HepG2 (cell line): ENCODE data around the gene GNPDA1. TPM values are rescaled to one million over a fixed set of nuclear protein-coding genes. Genes with fewer than 3 reads are reported as not detected.

Source experiments
- ATAC-seq: fragments of 200-7000 bp; cut with Tn5 transposase; 3 replicates; pipeline ENCODE4 v1.9.1; 2020; ENCODE audit warnings: mild to moderate bottlenecking, moderate library complexity
- BruUV-seq: library from RNA; stranded (reverse); fragments of 400-500 nt; replicated peaks from 2 replicates; lab custom pipeline; 2021; lab: Mats Ljungman, UMichigan
- CTCF ChIA-PET: fragments of 300-600 bp; formaldehyde crosslinking; extraction: SDS; loops from one replicate; lab custom pipeline; 2021; ENCODE audit warnings: low total read pairs, inconsistent platforms, low intra/inter-chr PET ratio; lab: Yijun Ruan, JAX
- POLR2A ChIA-PET: fragments of 350-600 bp; sonication (Branson Sonifier 250); formaldehyde crosslinking; loops from one replicate; lab custom pipeline; 2020; ENCODE audit warnings: antibody characterized with exemption, inconsistent platforms; lab: Yijun Ruan, JAX
- DNase-seq: peaks from one replicate; pipeline ENCODE4 v3.0.0-alpha.2; 2015; ENCODE audit warnings: low spot score
- FAIRE-seq: peaks from 3 replicates; lab custom pipeline; 2011; peaks lifted over from hg19 to GRCh38; lab: Jason Lieb, UNC
- H2AFZ ChIP-seq: one replicate; pipeline ENCODE4 v1.6.1; 2011; ENCODE audit warnings: low read length, inconsistent platforms
- H3K27ac ChIP-seq: fragments of 300-600 bp; 3 replicates; pipeline ENCODE4 v1.8.0; 2011; ENCODE audit warnings: mixed run types, mild to moderate bottlenecking, mixed read lengths, low read length, inconsistent platforms; ENCODE audit not compliant: insufficient read depth; ENCODE audit errors: extremely low read length
- H3K27me3 ChIP-seq, 2 experiments: fragments of 200-600 bp in 1 of 2; 2 replicates in 1 of 2; 3 replicates in 1 of 2; pipeline versions ENCODE4 v1.6.0 to v1.8.0; 2011; ENCODE audit warnings: low read length in 2 of 2, mild to moderate bottlenecking in 2 of 2, moderate library complexity in 2 of 2, inconsistent platforms in 1 of 2; ENCODE audit not compliant: insufficient read depth in 2 of 2, control insufficient read depth in 1 of 2
- H3K36me3 ChIP-seq, 2 experiments: fragments of 200-600 bp in 1 of 2; replicated peaks in 1 of 2; 2 replicates in 1 of 2; 3 replicates in 1 of 2; pipeline versions ENCODE4 v1.5.1 to v1.8.0; 2011; ENCODE audit warnings: low read length in 2 of 2, inconsistent platforms in 1 of 2; ENCODE audit not compliant: insufficient read depth in 2 of 2, control insufficient read depth in 1 of 2
- H3K4me1 ChIP-seq: 2 replicates; pipeline ENCODE4 v1.5.1; 2012; ENCODE audit warnings: low read length, inconsistent platforms; ENCODE audit not compliant: insufficient read depth
- H3K4me2 ChIP-seq: 2 replicates; pipeline ENCODE4 v1.6.0; 2011; ENCODE audit warnings: low read depth, low read length, inconsistent platforms
- H3K4me3 ChIP-seq, 3 experiments: fragments of 200-600 bp in 1 of 3; sonication (generic), shearing (Covaris generic) in 1 of 3; replicated peaks in 1 of 3; 2 replicates each; pipeline ENCODE4 v1.5.1; 2011 to 2016; ENCODE audit warnings: low read length in 3 of 3, inconsistent platforms in 2 of 3, low read depth in 2 of 3, mild to moderate bottlenecking in 2 of 3, control low read depth in 1 of 3, mixed read lengths in 1 of 3; ENCODE audit not compliant: insufficient read depth in 1 of 3
- H3K79me2 ChIP-seq: one replicate; pipeline ENCODE4 v1.6.1; 2011; ENCODE audit warnings: low read length, inconsistent platforms; ENCODE audit not compliant: insufficient read depth
- H3K9ac ChIP-seq: 2 replicates; pipeline ENCODE4 v1.6.0; 2011; ENCODE audit warnings: mild to moderate bottlenecking, low read depth, low read length, inconsistent platforms; ENCODE audit not compliant: insufficient read depth
- H3K9me3 ChIP-seq: 2 replicates; pipeline ENCODE4 v1.5.1; 2012; ENCODE audit warnings: mild to moderate bottlenecking, low read length
- H4K20me1 ChIP-seq: 2 replicates; pipeline ENCODE4 v1.6.0; 2011; ENCODE audit warnings: inconsistent platforms, mild to moderate bottlenecking, low read length, moderate library complexity; ENCODE audit not compliant: insufficient read depth
- CC2D1A ChIP-seq: sonication (generic); formaldehyde crosslinking; IDR thresholded peaks from 2 replicates; pipeline ENCODE4 v1.8.1; 2023; ENCODE audit warnings: mild to moderate bottlenecking, missing genetic modification reagents
- CHD4 ChIP-seq: fragments of 200-600 bp; sonication (generic); IDR thresholded peaks from 2 replicates; pipeline ENCODE4 v1.7.0; 2017; ENCODE audit warnings: mild to moderate bottlenecking, low read length, borderline replicate concordance
- ESRRA ChIP-seq: sonication (generic); formaldehyde crosslinking; IDR thresholded peaks from 2 replicates; pipeline ENCODE4 v1.5.1; 2020; ENCODE audit warnings: mild to moderate bottlenecking, low read depth, missing genetic modification reagents
- HDAC1 ChIP-seq: sonication (generic); formaldehyde crosslinking; IDR thresholded peaks from 2 replicates; pipeline ENCODE4 v1.5.1; 2020; ENCODE audit warnings: mild to moderate bottlenecking, missing genetic modification reagents
- HNRNPLL ChIP-seq: fragments of 200-400 bp; formaldehyde crosslinking; IDR thresholded peaks from 2 replicates; pipeline ENCODE4 v1.6.1; 2017; ENCODE audit warnings: mild to moderate bottlenecking, low read depth, low read length; ENCODE audit not compliant: poor library complexity, severe bottlenecking
- KLF12 ChIP-seq: sonication (generic); formaldehyde crosslinking; IDR thresholded peaks from 2 replicates; pipeline ENCODE4 v1.4.0; 2020; ENCODE audit warnings: missing genetic modification reagents, borderline replicate concordance
- MED1 ChIP-seq: sonication (generic); formaldehyde crosslinking; IDR thresholded peaks from 2 replicates; pipeline ENCODE4 v1.4.0; 2020; ENCODE audit warnings: missing genetic modification reagents
- MNT ChIP-seq: fragments of 450-650 bp; IDR thresholded peaks from 2 replicates; pipeline ENCODE4 v1.6.1; 2016
- NCOA1 ChIP-seq: sonication (generic); formaldehyde crosslinking; IDR thresholded peaks from 2 replicates; pipeline ENCODE4 v1.9.0; 2021; ENCODE audit warnings: missing genetic modification reagents
- RXRB ChIP-seq: IDR thresholded peaks from 2 replicates; pipeline ENCODE4 v1.6.1; 2016; ENCODE audit warnings: borderline replicate concordance, missing genetic modification reagents, missing compliant biosample characterization
- SRSF9 ChIP-seq: fragments of 200-400 bp; formaldehyde crosslinking; IDR thresholded peaks from 2 replicates; pipeline ENCODE4 v1.6.1; 2018; ENCODE audit warnings: borderline replicate concordance, mild to moderate bottlenecking, low read depth, low read length; ENCODE audit not compliant: insufficient read depth, poor library complexity, severe bottlenecking
- U2AF1 ChIP-seq: fragments of 200-400 bp; formaldehyde crosslinking; optimal IDR thresholded peaks from 2 replicates; pipeline ENCODE3; 2017; ENCODE audit warnings: mild to moderate bottlenecking, low read depth, low read length
- U2AF2 ChIP-seq: fragments of 200-400 bp; formaldehyde crosslinking; IDR thresholded peaks from 2 replicates; pipeline ENCODE4 v1.6.1; 2017; ENCODE audit warnings: low read depth, mild to moderate bottlenecking, low read length
- ZFY ChIP-seq: sonication (generic); formaldehyde crosslinking; IDR thresholded peaks from 2 replicates; pipeline ENCODE4 v1.4.0; 2020; ENCODE audit warnings: missing genetic modification reagents
- WGBS: methylation state at CpG from one replicate; pipeline ENCODE4 v1.1.6; 2017; ENCODE audit warnings: low lambda C conversion rate; 5-methylcytosine and 5-hydroxymethylcytosine counted together
- in situ Hi-C: cut with HindIII; loops from 2 replicates; pipeline ENCODE4 v1.10.0; 2017; ENCODE audit warnings: low pct_unique_long_range_greater_than_20kb; ENCODE audit not compliant: extremely low pct_ligation_motif_present
- intact Hi-C: fragments of 100-400 bp; cut with micrococcal nuclease; formaldehyde crosslinking; loops from one replicate; pipeline ENCODE4 v1.10.0; 2022; ENCODE audit not compliant: unreplicated experiment
- polyA plus RNA-seq, 8 experiments: library from polyadenylated mRNA; depleted of rRNA in 3 of 8; stranded (reverse) in 7 of 8; unstranded in 1 of 8; fragments of >200 nt; fragmentation: Illumina TruSeq in 4 of 8; extraction: Trizol in 4 of 8; gene quantifications; 2 replicates each; pipeline versions ENCODE4 v1.2.1 to v1.2.3, GENCODE V29; 2011 to 2016; ENCODE audit warnings: low read depth in 4 of 8, missing spikeins in 1 of 8, mixed read lengths in 1 of 8; ENCODE audit not compliant: insufficient read depth in 1 of 8
- total RNA-seq, 5 experiments: library from RNA; depleted of rRNA; stranded (reverse); fragments of >200 nt; fragmentation: Illumina TruSeq; extraction: Trizol; gene quantifications; 2 replicates each; pipeline ENCODE4 v1.2.3, GENCODE V29; 2016; ENCODE audit warnings: low read depth in 1 of 5
- TF ChIP-seq, protein P1 (sequence below): sonication (generic); formaldehyde crosslinking; conservative IDR thresholded peaks from 2 replicates; pipeline ENCODE4 v1.8.0; 2022; ENCODE audit warnings: low read depth, missing genetic modification reagents
- TF ChIP-seq, protein P2 (sequence below): sonication (generic); formaldehyde crosslinking; IDR thresholded peaks from 2 replicates; pipeline ENCODE4 v1.5.1; 2020; ENCODE audit warnings: missing genetic modification reagents, mild to moderate bottlenecking, borderline replicate concordance
- TF ChIP-seq, protein P3 (sequence below): IDR thresholded peaks from 2 replicates; pipeline ENCODE4 v1.6.1; 2018; ENCODE audit warnings: missing genetic modification reagents, mild to moderate bottlenecking, missing compliant biosample characterization

GNPDA1 gene
- total and polyA plus RNA-seq, 2 of the 13 experiments (the other 11 are each of a cell fraction or from before 2014, with no cell fraction given), result 6.0 to 54.1 TPM

GRCh38 chr5:141968914-141969608, 43.8 kb downstream of the GNPDA1 start, which contains the start of gene RNF14:
Gene RNF14, plus strand, starts transcription at chr5:141969105. Its CDS starts 4,484 bp downstream, at chr5:141973589.
- TSS peak; percentile 85 for BruUV-seq
- Histone ChIP-seq H3K9ac (peak within 1 kb of the TSS; percentile 95), H3K4me1 (peaks cover 49% of the 10 kb centered on the region), H3K27me3 (no peaks in the 10 kb centered on the region; a peak in 2 of 5 replicates), H3K4me2 (peak within 1 kb of the TSS; percentile 92), H3K36me3 (peaks cover 2 to 3% of the 10 kb centered on the region in 2 experiments; a peak in 2 of 5 replicates), H3K79me2 (peaks cover 4% of the 10 kb centered on the region), H4K20me1 (no peaks in the 10 kb centered on the region), H3K27ac (peak within 1 kb of the TSS; percentile 87), H3K9me3 (no peaks in the 10 kb centered on the region), H2AFZ (peak within 1 kb of the TSS; percentile 97), H3K4me3 (peak within 1 kb of the TSS; percentile 76 to 95 (median 89))
- intact Hi-C loops, result no loop called here
- DNase-seq (peak; percentile 87), ATAC-seq (peak; percentile 98), FAIRE-seq (peak; percentile 71)
- in situ Hi-C loops, result no loop called here
- ChIA-PET CTCF (no interaction called here), POLR2A (interaction anchor here (0.8 to 2.9 kb wide), 16 partner anchors 8 to 373 kb away, joined by 3 to 26 read pairs (median 4); partner anchors contain the start of genes DELE1, GNPDA1, HDAC3 and PCDH12)
- 0% methylated on average over 12 of the region's 63 CpGs for WGBS
- TF ChIP-seq RXRB (CRISPR knock-in tag) (peak; percentile 12; the same call in 1 of the 2 replicates), U2AF2 (peak; percentile 63; the same call in 1 of the 2 replicates), HNRNPLL (peak; percentile 92), NCOA1 (CRISPR knock-in tag) (peak; percentile 44; the same call in 1 of the 2 replicates), KLF12 (CRISPR knock-in tag) (peak; percentile 94), CC2D1A (0 out of 2 replicates have a peak, but pooled peaks have one; percentile 56), SRSF9 (no peak), MED1 (CRISPR knock-in tag) (peak; percentile 68), MNT (no peak), CHD4 (no peak), U2AF1 (peak; percentile 93), HDAC1 (CRISPR knock-in tag) (peak; percentile 97), ZFY (CRISPR knock-in tag) (peak; percentile 100), ESRRA (CRISPR knock-in tag) (peak; percentile 76)
- TF ChIP-seq, protein P1, sequence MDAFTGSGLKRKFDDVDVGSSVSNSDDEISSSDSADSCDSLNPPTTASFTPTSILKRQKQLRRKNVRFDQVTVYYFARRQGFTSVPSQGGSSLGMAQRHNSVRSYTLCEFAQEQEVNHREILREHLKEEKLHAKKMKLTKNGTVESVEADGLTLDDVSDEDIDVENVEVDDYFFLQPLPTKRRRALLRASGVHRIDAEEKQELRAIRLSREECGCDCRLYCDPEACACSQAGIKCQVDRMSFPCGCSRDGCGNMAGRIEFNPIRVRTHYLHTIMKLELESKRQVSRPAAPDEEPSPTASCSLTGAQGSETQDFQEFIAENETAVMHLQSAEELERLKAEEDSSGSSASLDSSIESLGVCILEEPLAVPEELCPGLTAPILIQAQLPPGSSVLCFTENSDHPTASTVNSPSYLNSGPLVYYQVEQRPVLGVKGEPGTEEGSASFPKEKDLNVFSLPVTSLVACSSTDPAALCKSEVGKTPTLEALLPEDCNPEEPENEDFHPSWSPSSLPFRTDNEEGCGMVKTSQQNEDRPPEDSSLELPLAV (CRISPR knock-in tag), result no peak
- TF ChIP-seq, protein P2, sequence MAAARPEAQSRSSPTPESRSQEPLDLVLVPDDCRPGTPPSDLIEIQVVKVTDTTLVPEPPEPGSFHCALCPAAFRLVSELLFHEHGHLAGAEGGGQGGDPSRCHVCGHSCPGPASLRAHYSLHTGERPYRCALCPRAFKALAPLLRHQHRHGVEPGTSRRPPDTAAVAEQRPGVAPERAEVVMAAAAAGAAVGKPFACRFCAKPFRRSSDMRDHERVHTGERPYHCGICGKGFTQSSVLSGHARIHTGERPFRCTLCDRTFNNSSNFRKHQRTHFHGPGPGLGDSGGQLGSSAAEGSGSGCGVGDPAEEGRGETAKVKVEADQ, result peak; percentile 63; the same call in 1 of the 2 replicates
- TF ChIP-seq, protein P3, sequence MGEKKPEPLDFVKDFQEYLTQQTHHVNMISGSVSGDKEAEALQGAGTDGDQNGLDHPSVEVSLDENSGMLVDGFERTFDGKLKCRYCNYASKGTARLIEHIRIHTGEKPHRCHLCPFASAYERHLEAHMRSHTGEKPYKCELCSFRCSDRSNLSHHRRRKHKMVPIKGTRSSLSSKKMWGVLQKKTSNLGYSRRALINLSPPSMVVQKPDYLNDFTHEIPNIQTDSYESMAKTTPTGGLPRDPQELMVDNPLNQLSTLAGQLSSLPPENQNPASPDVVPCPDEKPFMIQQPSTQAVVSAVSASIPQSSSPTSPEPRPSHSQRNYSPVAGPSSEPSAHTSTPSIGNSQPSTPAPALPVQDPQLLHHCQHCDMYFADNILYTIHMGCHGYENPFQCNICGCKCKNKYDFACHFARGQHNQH (CRISPR knock-in tag), result peak; percentile 84
